Measurements from ENCODE around the gene STIP1. TPM values are rescaled to one million over a fixed set of nuclear protein-coding genes. Genes with fewer than 3 reads are reported as not detected.

The STIP1 gene
- total RNA-seq (2014; rRNA removed; shearing (Covaris generic)), result 147 and 154 TPM in 2 replicates
- 163 and 207 TPM in 2 replicates for polyA plus RNA-seq (2014; cell fraction: nucleus; rRNA removed)

- DNase-seq (ENCODE audit: extremely low read depth, low read depth), result peak; percentile 99
Observed at GRCh38 chr11:64185693-64186491, at the start of gene STIP1. Gene STIP1, plus strand, starts transcription at chr11:64186171. Its CDS starts 91 bp downstream, at chr11:64186262.

GRCh38 chr11:64136765-64137441, 49.1 kb upstream of the STIP1 start:
- DNase-seq (ENCODE audit: extremely low read depth, low read depth), result no peak

DNA sequence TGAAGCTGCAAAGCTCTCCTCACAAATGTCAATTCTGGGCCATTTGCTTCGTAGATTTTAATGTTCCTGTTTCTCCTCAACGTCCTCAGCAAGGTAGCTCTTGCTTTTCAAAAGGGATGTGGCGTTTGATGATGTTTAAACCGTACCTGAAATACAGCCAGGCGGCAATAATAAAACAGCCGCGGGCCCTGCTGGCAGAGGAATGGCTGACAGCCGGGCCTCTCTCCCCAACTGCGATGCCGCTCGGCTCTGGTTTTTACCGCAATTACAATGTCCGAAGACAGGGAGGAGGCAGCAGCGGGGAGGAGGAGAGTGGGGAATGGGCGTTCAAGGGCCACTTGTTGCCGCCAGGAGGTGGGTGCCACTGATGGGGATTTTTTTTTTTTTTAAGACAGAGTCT, 47.6 kb upstream of the STIP1 start:
- DNase-seq (ENCODE audit: extremely low read depth, low read depth), result no peak

DNA sequence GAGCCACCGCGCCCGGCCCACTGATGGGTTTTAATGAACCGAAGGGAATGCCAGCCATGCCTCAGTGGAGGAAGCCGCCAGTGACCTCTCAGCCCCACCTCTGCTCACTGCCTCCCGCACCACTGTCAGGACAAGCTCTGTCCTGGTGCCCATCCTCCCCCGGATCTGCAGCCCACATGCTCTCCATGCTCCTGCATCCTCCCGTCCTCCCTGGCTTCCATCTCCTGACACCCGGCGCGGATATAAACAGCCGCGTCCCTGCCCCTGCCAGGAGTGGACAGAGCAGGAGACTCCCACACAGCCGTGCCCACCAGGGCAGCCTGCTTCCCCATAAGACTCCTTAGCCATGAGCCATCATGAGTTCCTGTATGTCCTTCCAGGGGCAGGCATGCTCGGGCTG, 46.9 kb upstream of the STIP1 start:
- DNase-seq (ENCODE audit: extremely low read depth, low read depth), result no peak

- DNase-seq (ENCODE audit: extremely low read depth, low read depth), result no peak
Observed at GRCh38 chr11:64140082-64140481, 45.9 kb upstream of the STIP1 start.

- no peak for DNase-seq (ENCODE audit: extremely low read depth, low read depth)
Observed at GRCh38 chr11:64141081-64141783, 44.7 kb upstream of the STIP1 start.

GRCh38 chr11:64144587-64145472, 41.1 kb upstream of the STIP1 start:
- no peak for DNase-seq (ENCODE audit: extremely low read depth, low read depth)

GRCh38 chr11:64146036-64146955, 39.7 kb upstream of the STIP1 start:
- peak; percentile 29 for DNase-seq (ENCODE audit: extremely low read depth, low read depth)

- peak; percentile 54 for DNase-seq (ENCODE audit: extremely low read depth, low read depth)
Observed at GRCh38 chr11:64148226-64148916, 37.6 kb upstream of the STIP1 start.

- DNase-seq (ENCODE audit: extremely low read depth, low read depth), result no peak
Observed at GRCh38 chr11:64148917-64149617, 36.9 kb upstream of the STIP1 start.

GRCh38 chr11:64150051-64150450, 35.9 kb upstream of the STIP1 start:
- no peak for DNase-seq (ENCODE audit: extremely low read depth, low read depth)

DNA sequence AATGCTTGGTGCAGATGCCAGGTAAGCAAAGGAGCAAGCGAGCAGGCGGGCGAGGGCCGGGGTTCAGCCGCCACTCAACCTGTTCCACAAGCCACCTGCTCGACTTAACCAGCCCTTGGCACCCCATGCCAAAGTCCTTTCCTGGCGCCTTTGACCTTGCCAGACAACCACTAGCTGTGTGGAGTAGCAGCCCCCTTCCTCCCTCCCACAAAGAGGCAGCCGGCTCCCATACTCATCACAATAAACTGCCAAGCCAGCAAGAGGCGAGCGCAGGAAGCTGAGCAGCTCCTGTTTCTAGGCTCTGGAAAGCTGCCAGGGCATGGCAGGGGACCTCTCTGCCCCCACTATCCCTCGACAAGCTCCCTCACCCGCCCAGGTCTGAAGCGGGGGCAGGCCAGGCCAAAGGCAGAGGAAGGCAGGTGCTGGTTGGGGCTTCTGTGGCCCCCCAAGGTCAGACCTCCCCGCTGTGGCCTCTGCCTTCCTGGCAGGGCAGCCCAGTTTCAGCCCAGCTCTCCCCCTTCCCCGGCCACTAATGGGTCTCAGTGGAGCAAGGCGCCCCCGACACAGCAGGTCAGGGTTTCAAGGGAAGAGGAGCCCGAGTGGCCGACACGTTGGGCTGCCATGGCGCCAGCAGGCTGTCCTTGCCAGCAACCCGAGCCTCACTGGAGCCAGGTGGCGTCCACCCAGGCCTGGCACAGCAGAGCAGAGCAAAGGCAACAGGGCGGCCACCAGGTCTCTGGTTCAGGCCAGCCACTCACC, 35.3 kb upstream of the STIP1 start:
- DNase-seq (ENCODE audit: extremely low read depth, low read depth), result no peak

GRCh38 chr11:64151337-64151736, 34.6 kb upstream of the STIP1 start:
- DNase-seq (ENCODE audit: extremely low read depth, low read depth), result no peak

- DNase-seq (ENCODE audit: extremely low read depth, low read depth), result peak; percentile 31
Observed at GRCh38 chr11:64152841-64153691, 32.9 kb upstream of the STIP1 start.

DNA sequence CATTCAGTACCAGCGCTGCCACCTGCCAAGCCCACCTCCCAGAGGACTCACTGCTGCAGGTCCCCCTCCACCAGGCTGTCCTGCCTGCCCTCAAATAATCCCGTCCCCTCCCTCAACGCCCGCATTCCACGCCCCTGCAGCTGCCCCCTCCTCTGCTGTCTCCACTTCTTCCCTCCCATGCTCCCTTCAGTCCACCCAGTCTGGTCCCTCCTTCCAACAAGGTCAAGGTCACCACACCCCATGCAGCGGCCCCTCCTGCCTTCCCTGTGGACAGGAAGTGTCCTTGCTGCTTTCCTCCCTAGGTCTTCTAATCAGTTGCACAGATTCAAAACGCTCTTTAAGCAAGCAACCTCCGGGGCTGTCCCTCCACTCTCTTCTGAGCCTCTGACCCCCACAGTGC, 32.2 kb upstream of the STIP1 start:
- no peak for DNase-seq (ENCODE audit: extremely low read depth, low read depth)

DNA sequence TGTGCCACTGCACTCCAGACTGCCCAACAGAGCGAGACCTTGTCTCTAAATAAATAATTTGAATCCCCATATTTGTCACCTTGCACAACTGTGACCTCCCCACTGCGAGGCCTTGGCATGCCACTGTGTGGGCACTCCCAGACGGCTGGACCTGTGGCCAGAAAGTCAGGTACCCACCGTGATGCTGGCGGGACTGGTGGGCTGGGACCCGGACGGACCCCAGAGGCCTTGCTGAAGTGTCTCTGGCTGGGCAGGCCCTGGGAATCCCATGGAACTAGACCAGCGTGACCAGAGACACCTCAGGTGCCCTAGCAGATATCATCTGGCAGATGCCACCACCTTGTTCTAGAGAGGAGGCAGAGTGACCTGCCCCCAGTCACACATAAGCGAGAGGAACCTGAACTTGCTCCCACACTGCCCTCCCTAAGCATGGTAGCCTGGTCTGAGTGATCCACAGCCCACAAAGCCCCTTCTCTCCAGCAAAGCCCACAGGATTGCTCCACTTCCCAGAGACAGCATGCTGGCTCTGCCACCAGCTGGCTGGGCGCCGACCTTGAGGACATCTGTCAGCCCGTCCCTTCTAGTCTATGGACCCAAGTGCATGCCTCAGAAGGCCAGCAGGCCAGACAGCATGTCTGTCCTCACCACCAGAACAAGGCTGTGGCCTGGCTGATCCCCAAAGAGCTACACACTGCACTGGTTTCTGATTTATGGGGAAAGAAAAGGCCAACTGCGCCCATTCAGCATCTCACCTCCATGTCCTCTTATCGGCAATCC, 29.5 kb upstream of the STIP1 start:
- DNase-seq (ENCODE audit: extremely low read depth, low read depth), result no peak

Data from NCI-H460 (cell line).